Progenitor cell of endocrine pancreas (in vitro differentiated cells): Measurements from ENCODE around the gene PAX8. TPM values are rescaled to one million over a fixed set of nuclear protein-coding genes. Genes with fewer than 3 reads are reported as not detected.

Experiments used
- DNase-seq: peaks from one replicate; pipeline ENCODE4 v3.0.0; 2021; ENCODE audit warnings: low spot score; ENCODE audit not compliant: unreplicated experiment
- H3K27ac Mint-ChIP-seq: 2 replicates; pipeline ENCODE4 v1.8.0; 2021; ENCODE audit warnings: mild to moderate bottlenecking, moderate library complexity, mixed read lengths
- H3K27me3 Mint-ChIP-seq: 2 replicates; pipeline ENCODE4 v1.8.0; 2021; ENCODE audit warnings: mixed read lengths
- H3K36me3 Mint-ChIP-seq: 2 replicates; pipeline ENCODE4 v1.8.0; 2022; ENCODE audit warnings: mixed read lengths; ENCODE audit not compliant: insufficient read depth
- H3K4me1 Mint-ChIP-seq: 2 replicates; pipeline ENCODE4 v1.8.0; 2021; ENCODE audit warnings: low read depth, mixed read lengths
- H3K4me3 Mint-ChIP-seq: 2 replicates; pipeline ENCODE4 v1.8.0; 2021; ENCODE audit warnings: low read depth, mild to moderate bottlenecking, moderate library complexity, mixed read lengths
- H3K9me3 Mint-ChIP-seq: 2 replicates; pipeline ENCODE4 v1.8.0; 2021; ENCODE audit warnings: low read depth, mixed read lengths
- total RNA-seq: library from RNA; stranded (reverse); gene quantifications from 2 replicates; pipeline ENCODE4 v1.2.1, GENCODE V29; 2021
- TF ChIP-seq, protein P1 (sequence below): fragments of 200-600 bp; sonication (generic); IDR thresholded peaks from one replicate; pipeline ENCODE4 v1.5.0; 2021; ENCODE audit warnings: antibody characterized with exemption, mild to moderate bottlenecking; ENCODE audit not compliant: unreplicated experiment

The PAX8 gene
- total RNA-seq, 1 donor from 2014 or later: 3.9 TPM

DNA sequence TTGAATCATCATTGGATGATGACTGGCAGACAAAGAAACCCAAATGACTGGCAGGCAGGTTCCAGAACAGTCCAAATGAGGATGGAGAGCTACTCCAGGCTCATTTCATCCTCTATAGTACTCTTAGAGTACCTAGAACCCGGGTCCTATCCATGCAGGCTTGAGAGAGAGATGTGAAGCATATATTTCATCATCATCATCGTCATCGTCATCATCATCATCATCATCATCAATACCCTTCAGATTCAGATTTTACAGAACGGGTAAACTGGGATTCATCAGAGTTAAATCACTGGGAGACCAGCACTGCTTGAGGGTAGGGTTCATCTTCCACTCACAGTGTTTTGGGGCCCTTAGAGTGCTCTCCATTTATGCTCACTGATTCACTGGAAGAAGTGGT is 52.3 kb downstream of the PAX8 start:
- TF ChIP-seq, protein P1, sequence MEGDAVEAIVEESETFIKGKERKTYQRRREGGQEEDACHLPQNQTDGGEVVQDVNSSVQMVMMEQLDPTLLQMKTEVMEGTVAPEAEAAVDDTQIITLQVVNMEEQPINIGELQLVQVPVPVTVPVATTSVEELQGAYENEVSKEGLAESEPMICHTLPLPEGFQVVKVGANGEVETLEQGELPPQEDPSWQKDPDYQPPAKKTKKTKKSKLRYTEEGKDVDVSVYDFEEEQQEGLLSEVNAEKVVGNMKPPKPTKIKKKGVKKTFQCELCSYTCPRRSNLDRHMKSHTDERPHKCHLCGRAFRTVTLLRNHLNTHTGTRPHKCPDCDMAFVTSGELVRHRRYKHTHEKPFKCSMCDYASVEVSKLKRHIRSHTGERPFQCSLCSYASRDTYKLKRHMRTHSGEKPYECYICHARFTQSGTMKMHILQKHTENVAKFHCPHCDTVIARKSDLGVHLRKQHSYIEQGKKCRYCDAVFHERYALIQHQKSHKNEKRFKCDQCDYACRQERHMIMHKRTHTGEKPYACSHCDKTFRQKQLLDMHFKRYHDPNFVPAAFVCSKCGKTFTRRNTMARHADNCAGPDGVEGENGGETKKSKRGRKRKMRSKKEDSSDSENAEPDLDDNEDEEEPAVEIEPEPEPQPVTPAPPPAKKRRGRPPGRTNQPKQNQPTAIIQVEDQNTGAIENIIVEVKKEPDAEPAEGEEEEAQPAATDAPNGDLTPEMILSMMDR: no peak
- Mint-ChIP-seq H3K27me3 (peaks cover 14% of the 10 kb centered on the region), H3K36me3 (no peaks in the 10 kb centered on the region), H3K27ac (no peak overlapping the region), H3K4me3 (no peak overlapping the region), H3K4me1 (peaks cover 11% of the 10 kb centered on the region), H3K9me3 (no peaks in the 10 kb centered on the region)
- no peak for DNase-seq

DNA sequence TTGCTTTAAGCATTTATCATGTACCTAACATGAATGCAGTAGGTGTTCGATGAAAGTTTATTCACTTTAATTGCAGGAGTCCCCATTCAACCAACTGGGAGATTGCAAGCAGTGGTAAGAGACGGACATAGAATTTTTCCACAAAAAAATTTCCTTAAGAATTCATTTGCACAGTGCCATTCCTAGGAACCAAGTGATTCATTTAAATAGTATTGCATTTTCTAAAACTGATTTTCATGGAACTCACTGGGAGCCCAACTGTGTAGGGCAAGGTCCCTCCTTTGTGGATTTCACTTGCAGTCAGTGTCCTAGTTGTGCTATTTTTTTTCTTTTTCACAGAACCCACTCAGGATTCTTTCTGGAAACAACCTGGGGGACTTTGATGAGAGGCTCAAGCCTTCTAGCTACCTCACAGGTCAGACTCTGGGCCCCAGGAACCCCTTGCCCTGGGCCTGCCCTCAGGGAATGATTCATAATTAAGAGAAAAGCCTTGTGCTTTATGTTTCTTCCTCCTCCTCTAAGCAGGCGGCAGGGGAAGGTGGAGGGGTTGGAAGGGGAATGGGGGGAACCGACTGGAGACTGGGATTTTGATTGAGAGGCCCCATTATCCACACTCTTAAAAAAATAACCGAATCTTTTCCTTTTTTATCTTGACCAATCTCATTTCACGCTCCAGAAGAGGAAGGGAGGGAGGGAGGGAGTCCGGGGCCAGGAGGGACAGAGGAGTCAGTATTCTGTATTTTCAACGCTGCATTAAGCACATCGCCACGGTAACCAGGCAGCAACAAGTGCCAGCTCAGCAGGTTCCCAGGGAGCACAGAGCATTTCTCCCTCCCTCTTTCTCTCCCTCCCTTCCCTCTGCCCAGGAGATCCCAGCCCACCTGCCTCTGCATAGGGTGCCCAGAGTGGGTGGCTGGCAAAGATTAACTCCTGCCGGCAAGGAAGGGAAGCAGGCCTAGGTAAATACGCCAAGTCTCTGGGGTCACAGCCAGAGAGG is 53.2 kb downstream of the PAX8 start:
- no peak for DNase-seq
- Mint-ChIP-seq H3K9me3 (no peaks in the 10 kb centered on the region), H3K4me1 (peaks cover 8% of the 10 kb centered on the region), H3K36me3 (no peaks in the 10 kb centered on the region), H3K4me3 (no peak overlapping the region), H3K27me3 (peaks cover 11% of the 10 kb centered on the region), H3K27ac (no peak overlapping the region)
- TF ChIP-seq, protein P1: no peak

DNA sequence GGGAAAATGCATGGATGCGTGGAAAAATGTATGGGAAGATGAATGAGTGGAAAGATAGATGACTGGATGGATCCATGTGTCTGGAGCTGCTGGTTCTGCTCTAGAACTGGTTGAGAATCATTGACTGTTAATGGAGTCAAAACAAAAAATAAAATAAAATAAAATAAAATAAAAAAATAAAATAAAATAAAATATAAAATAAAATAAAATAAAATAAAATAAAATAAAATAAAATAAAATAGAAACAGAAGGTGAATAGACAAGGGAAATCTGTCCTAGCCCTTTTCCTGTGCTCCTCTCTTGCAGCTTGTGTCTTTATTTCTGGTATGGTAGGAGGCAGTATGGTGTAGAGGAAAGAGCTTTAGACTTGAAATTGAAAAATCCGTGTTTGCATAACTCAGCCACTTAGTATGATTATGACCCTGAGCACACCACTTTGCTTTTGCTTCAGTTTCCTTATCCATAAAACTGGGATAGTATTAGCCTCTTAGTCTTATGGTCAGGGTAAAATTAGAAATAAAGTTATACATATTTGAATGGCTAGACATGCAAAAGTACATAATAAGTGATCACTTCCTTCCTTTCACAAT is 54.0 kb downstream of the PAX8 start:
- no peak for DNase-seq
- H3K9me3 Mint-ChIP-seq: no peaks in the 10 kb centered on the region
- H3K4me3 Mint-ChIP-seq: no peak overlapping the region
- H3K4me1 Mint-ChIP-seq: peaks cover 8% of the 10 kb centered on the region
- no peak overlapping the region for H3K27ac Mint-ChIP-seq
- peaks cover 6% of the 10 kb centered on the region for H3K27me3 Mint-ChIP-seq
- TF ChIP-seq, protein P1: no peak
- no peaks in the 10 kb centered on the region for H3K36me3 Mint-ChIP-seq

DNA sequence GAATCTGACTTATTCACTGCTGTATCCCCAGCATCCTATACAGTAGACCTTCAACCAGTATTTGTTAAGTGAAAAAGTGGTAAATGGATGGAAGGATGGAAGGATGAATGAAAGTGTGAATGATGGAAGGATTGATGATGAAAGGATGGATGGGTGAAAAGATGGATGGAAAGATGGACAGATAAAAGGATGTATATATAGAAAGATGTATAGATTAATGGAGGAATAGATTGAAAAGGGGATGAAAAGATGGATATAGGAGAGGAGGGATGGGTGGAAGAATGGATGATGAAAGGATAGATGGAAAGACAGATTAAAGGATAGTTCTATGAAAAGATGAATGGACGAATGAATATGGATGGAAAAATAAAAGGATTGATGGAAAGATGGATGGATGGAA is 54.9 kb downstream of the PAX8 start:
- DNase-seq: no peak
- peaks cover 6% of the 10 kb centered on the region for H3K4me1 Mint-ChIP-seq
- no peak overlapping the region for H3K4me3 Mint-ChIP-seq
- H3K36me3 Mint-ChIP-seq: no peaks in the 10 kb centered on the region
- TF ChIP-seq, protein P1: no peak
- peaks cover 3% of the 10 kb centered on the region for H3K27me3 Mint-ChIP-seq
- no peak overlapping the region for H3K27ac Mint-ChIP-seq
- H3K9me3 Mint-ChIP-seq: no peaks in the 10 kb centered on the region

DNA sequence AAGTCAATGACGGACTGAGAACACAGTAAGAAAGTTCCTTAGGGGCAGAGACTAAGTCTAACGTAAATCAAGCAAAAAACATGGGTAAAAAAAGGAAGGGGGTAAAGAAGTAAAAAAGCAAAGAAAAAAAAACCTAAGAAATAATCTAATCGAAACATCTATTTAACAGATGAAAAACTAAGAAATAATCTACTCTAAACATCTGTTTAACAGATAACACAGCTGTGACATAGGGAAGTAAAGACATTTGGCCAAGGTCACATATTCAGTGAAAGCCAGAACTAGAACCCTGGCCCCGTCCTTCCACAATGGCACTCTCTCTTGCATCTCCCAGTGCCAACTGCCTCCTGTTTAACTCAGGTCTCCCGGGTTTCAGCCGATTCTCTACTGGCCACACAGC is 56.9 kb downstream of the PAX8 start:
- Mint-ChIP-seq H3K36me3 (no peaks in the 10 kb centered on the region), H3K4me3 (no peak overlapping the region), H3K4me1 (peaks cover 16% of the 10 kb centered on the region), H3K27me3 (peaks cover 6% of the 10 kb centered on the region), H3K27ac (no peak overlapping the region), H3K9me3 (no peaks in the 10 kb centered on the region)
- no peak for DNase-seq
- TF ChIP-seq, protein P1: no peak
